ENCODE measurements around the gene ENDOU.
"Not testable (repeated sequence)": the region's sequence is repeated elsewhere in the genome, so short reads cannot be mapped to it uniquely, and the experiment has no call there.

ENDOU gene

GRCh38 chr12:47687636-47688035 lies 37.7 kb downstream of the ENDOU start:
- DNase-seq (ENCODE audit: low read depth, low spot score) = no peak

GRCh38 chr12:47686645-47687240 lies 38.5 kb downstream of the ENDOU start:
- DNase-seq (ENCODE audit: low read depth, low spot score) = no peak

GRCh38 chr12:47679785-47680184 lies 45.5 kb downstream of the ENDOU start:
- no peak for DNase-seq (ENCODE audit: low read depth, low spot score)

GRCh38 chr12:47672068-47672467 lies 53.2 kb downstream of the ENDOU start:
- no peak for DNase-seq (ENCODE audit: low read depth, low spot score)

GRCh38 chr12:47667935-47668334 lies 57.4 kb downstream of the ENDOU start:
- not testable (repeated sequence) for DNase-seq (ENCODE audit: low read depth, low spot score)

Data from activated CD4-positive, CD25-positive, alpha-beta regulatory T cell treated with anti-CD3 and anti-CD28 coated beads, Interleukin-2, amount 50 U/mL, for 16 hours (primary cell).